Retinal pigment epithelial cell (primary cell): Measurements from ENCODE around the gene STRA6.

Experiments
- DNase-seq: peaks from one replicate; pipeline ENCODE4 v3.0.0-alpha.2; 2010; ENCODE audit warnings: low read depth
- H3K4me3 ChIP-seq: 2 replicates; pipeline ENCODE4 v1.5.1; 2011; ENCODE audit warnings: mild to moderate bottlenecking, low read length, control low read depth, moderate library complexity
- TF ChIP-seq, protein P1 (sequence below): conservative IDR thresholded peaks from 2 replicates; pipeline ENCODE4 v1.5.1; 2011; ENCODE audit warnings: low read depth, low read length, control low read depth, inconsistent platforms

The STRA6 gene

GRCh38 chr15:74134387-74135027, 68.1 kb downstream of the STRA6 start:
- DNase-seq, result no peak
- TF ChIP-seq, protein P1, sequence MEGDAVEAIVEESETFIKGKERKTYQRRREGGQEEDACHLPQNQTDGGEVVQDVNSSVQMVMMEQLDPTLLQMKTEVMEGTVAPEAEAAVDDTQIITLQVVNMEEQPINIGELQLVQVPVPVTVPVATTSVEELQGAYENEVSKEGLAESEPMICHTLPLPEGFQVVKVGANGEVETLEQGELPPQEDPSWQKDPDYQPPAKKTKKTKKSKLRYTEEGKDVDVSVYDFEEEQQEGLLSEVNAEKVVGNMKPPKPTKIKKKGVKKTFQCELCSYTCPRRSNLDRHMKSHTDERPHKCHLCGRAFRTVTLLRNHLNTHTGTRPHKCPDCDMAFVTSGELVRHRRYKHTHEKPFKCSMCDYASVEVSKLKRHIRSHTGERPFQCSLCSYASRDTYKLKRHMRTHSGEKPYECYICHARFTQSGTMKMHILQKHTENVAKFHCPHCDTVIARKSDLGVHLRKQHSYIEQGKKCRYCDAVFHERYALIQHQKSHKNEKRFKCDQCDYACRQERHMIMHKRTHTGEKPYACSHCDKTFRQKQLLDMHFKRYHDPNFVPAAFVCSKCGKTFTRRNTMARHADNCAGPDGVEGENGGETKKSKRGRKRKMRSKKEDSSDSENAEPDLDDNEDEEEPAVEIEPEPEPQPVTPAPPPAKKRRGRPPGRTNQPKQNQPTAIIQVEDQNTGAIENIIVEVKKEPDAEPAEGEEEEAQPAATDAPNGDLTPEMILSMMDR, result peak; percentile 77
- no peak overlapping the region for H3K4me3 ChIP-seq

DNA sequence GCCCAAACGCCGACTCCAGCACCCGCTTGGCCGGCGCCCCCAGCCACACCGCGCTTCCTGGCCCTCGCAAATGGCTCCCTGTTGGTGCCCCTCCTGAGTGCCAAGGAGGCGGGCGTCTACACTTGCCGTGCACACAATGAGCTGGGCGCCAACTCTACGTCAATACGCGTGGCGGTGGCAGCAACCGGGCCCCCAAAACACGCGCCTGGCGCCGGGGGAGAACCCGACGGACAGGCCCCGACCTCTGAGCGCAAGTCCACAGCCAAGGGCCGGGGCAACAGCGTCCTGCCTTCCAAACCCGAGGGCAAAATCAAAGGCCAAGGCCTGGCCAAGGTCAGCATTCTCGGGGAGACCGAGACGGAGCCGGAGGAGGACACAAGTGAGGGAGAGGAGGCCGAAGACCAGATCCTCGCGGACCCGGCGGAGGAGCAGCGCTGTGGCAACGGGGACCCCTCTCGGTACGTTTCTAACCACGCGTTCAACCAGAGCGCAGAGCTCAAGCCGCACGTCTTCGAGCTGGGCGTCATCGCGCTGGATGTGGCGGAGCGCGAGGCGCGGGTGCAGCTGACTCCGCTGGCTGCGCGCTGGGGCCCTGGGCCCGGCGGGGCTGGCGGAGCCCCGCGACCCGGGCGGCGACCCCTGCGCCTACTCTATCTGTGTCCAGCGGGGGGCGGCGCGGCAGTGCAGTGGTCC, 68.7 kb downstream of the STRA6 start:
- TF ChIP-seq, protein P1, result no peak
- DNase-seq, result no peak
- H3K4me3 ChIP-seq, result no peak overlapping the region

DNA sequence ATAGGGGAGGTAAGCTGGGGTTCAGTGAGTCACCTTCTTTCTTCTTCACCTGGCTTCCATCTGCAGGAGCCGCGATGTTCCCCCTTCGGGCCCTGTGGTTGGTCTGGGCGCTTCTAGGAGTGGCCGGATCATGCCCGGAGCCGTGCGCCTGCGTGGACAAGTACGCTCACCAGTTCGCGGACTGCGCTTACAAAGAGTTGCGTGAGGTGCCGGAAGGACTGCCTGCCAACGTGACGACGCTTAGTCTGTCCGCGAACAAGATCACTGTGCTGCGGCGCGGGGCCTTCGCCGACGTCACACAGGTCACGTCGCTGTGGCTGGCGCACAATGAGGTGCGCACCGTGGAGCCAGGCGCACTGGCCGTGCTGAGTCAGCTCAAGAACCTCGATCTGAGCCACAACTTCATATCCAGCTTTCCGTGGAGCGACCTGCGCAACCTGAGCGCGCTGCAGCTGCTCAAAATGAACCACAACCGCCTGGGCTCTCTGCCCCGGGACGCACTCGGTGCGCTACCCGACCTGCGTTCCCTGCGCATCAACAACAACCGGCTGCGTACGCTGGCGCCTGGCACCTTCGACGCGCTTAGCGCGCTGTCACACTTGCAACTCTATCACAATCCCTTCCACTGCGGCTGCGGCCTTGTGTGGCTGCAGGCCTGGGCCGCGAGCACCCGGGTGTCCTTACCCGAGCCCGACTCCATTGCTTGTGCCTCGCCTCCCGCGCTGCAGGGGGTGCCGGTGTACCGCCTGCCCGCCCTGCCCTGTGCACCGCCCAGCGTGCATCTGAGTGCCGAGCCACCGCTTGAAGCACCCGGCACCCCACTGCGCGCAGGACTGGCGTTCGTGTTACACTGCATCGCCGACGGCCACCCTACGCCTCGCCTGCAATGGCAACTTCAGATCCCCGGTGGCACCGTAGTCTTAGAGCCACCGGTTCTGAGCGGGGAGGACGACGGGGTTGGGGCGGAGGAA, 69.6 kb downstream of the STRA6 start:
- H3K4me3 ChIP-seq, result no peak overlapping the region
- TF ChIP-seq, protein P1, result peak; percentile 2
- no peak for DNase-seq

DNA sequence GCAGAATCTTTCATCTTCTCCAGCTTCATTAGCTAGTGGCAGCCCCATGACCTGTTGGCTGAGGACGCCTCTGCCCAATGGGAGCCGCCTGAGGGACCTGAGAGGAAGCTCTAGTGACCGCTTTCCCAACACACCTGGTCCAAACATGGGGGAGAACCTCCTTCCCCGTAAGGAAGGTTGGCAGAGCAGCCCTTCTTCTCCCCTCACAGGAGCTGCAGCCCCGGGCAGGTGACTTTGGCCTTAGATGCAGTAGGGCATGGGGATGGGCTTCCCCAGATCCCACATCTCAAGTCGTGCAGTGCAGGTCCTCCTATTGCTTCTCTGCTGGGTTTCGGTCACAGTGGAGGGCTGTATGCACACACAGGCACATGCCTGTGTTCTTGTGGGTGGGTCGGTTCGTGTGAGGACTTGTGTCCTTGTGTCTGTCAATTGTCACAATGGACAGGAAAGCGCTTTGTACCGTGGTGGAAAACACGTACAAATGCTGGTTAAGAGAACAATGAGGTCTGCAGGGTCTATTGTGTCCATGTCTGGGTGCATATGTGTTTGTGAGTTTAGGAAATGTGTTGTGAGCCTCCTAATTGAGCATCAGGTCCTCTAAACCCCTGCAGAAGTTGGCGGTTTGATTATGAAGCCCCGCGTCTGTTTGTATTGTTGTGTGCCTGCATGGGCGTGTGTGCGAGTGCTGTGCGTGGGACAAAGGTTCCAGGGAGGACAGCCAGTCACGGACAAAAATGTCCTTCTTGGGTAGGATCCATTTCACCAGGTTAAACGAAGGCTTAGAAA, 70.8 kb downstream of the STRA6 start:
- no peak for DNase-seq
- TF ChIP-seq, protein P1, result no peak
- no peak overlapping the region for H3K4me3 ChIP-seq

DNA sequence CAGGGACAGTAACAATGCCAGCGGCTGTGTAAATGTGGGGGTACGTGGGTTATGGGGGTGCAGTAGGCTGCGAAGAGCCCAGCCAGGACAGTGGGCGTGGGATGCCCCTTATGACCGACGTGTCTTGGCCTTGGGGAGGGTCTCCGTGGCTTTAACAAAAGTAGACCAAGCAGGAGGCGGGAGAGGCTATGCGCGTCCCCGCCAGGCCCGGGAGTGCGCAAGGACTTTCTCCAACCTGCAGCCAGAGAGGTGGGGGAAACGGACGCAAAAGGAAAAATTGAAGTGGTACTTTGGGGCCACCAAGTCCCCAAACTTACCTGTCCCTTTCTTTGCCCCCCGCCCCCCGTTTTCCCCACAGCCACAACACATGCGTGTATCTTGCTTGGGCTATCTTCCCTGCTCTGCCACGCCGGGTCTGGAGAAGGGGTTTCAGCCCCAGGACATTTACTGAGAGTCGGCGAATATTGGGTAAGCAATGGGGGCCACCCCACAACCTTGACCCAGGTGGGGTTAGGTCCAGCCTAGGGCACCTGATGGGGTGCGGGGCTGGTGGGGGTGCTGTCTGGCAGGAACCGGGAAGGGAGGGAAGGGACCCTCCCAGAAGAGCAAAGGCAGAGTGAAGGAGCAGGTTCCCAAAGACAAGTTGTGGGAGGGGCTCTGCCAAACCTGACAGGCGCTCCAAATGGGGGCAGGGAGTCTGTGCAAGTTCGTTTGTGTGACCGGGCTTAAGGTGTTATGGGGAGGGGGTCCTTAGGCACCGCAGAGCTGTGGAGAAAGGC, 71.5 kb downstream of the STRA6 start:
- no peak for DNase-seq
- TF ChIP-seq, protein P1, result no peak
- H3K4me3 ChIP-seq, result no peak overlapping the region
